ENCODE data around the gene DDX21.

GRCh38 chr10:68955355-68955831 is 577 bp upstream of the DDX21 start:
- TF ChIP-seq CTCF (CRISPR knock-in tag; IDR thresholded peaks at IDR 0.05) (no peak), MAFF (IDR thresholded peaks at IDR 0.05; ENCODE audit: low read depth, low read length) (no peak), SMAD3 (CRISPR knock-in tag; IDR thresholded peaks at IDR 0.05) (no peak), NFRKB (IDR thresholded peaks at IDR 0.05) (no peak), ZNF12 (CRISPR knock-in tag; IDR thresholded peaks at IDR 0.05) (no peak), ZNF501 (CRISPR knock-in tag; IDR thresholded peaks at IDR 0.05) (no peak), ZNF431 (CRISPR knock-in tag; IDR thresholded peaks at IDR 0.05; ENCODE audit: borderline replicate concordance, low read depth) (no peak), CBFB (CRISPR knock-in tag; IDR thresholded peaks at IDR 0.05) (no peak), BCLAF1 (IDR thresholded peaks at IDR 0.05) (no peak), HNF4G (IDR thresholded peaks at IDR 0.05; ENCODE audit: borderline replicate concordance, low read depth, low read length) (no peak), HNF4G (CRISPR knock-in tag; IDR thresholded peaks at IDR 0.05; ENCODE audit: borderline replicate concordance, low read depth) (no peak)
- TF ChIP-seq, protein P1, sequence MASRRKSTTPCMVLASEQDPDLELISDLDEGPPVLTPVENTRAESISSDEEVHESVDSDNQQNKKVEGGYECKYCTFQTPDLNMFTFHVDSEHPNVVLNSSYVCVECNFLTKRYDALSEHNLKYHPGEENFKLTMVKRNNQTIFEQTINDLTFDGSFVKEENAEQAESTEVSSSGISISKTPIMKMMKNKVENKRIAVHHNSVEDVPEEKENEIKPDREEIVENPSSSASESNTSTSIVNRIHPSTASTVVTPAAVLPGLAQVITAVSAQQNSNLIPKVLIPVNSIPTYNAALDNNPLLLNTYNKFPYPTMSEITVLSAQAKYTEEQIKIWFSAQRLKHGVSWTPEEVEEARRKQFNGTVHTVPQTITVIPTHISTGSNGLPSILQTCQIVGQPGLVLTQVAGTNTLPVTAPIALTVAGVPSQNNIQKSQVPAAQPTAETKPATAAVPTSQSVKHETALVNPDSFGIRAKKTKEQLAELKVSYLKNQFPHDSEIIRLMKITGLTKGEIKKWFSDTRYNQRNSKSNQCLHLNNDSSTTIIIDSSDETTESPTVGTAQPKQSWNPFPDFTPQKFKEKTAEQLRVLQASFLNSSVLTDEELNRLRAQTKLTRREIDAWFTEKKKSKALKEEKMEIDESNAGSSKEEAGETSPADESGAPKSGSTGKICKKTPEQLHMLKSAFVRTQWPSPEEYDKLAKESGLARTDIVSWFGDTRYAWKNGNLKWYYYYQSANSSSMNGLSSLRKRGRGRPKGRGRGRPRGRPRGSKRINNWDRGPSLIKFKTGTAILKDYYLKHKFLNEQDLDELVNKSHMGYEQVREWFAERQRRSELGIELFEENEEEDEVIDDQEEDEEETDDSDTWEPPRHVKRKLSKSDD (CRISPR knock-in tag; IDR thresholded peaks at IDR 0.05; ENCODE audit: low read depth) = no peak
- TF ChIP-seq, protein P2, sequence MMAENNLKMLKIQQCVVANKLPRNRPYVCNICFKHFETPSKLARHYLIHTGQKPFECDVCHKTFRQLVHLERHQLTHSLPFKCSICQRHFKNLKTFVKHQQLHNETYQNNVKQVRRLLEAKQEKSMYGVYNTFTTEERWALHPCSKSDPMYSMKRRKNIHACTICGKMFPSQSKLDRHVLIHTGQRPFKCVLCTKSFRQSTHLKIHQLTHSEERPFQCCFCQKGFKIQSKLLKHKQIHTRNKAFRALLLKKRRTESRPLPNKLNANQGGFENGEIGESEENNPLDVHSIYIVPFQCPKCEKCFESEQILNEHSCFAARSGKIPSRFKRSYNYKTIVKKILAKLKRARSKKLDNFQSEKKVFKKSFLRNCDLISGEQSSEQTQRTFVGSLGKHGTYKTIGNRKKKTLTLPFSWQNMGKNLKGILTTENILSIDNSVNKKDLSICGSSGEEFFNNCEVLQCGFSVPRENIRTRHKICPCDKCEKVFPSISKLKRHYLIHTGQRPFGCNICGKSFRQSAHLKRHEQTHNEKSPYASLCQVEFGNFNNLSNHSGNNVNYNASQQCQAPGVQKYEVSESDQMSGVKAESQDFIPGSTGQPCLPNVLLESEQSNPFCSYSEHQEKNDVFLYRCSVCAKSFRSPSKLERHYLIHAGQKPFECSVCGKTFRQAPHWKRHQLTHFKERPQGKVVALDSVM (CRISPR knock-in tag; IDR thresholded peaks at IDR 0.05) = peak; percentile 62; the same call in 1 of the 2 replicates

Measured in HepG2 (cell line).